Measurements from ENCODE around the gene FJX1.

The FJX1 gene, protein sequence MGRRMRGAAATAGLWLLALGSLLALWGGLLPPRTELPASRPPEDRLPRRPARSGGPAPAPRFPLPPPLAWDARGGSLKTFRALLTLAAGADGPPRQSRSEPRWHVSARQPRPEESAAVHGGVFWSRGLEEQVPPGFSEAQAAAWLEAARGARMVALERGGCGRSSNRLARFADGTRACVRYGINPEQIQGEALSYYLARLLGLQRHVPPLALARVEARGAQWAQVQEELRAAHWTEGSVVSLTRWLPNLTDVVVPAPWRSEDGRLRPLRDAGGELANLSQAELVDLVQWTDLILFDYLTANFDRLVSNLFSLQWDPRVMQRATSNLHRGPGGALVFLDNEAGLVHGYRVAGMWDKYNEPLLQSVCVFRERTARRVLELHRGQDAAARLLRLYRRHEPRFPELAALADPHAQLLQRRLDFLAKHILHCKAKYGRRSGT

DNA sequence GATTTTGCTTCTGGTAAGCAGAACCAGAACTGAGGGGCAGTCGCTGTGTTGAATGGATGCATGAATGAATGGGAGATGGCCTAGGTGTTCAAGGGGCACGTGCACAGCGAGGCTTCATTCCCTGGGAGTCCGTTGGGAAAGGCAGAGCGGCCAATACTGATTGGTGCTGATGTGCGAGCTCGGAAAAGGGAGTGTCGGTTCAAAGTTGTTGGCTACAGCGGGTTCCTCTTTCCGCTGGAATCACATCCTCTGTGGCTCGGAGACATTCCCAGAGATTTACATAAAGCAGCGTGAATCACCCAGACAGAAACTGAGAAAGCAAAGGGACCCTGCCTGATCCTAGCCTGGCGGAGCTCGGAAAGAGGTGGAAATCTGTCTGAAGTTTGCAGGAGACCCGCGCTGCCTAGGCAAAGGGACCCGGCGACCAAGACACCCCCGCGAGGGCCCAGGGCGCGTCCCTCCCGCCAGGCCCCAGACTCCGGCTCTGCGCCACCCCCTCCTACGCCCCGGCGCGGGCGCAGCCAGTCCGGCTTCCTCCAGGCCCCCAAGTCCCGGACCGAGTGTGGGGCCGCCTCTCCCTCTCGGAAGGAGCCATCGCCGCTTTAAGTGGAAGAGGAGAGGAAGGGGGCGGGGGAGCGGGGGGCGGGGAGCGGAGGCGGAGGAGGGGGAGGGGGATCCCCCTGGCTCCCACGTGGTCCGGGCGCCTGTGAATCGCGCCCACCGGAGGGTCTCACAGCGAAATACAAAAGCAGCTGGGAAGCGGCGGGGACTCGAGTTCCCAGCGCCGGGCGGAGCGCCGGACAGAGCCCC, at the start of gene FJX1:
Gene FJX1 (plus strand): TSS at position 774 of the 810 bp plus-strand sequence. CDS start 177 bp downstream, outside the sequence.
- DNase-seq (ENCODE audit: low spot score), result peak; percentile 93

DNA sequence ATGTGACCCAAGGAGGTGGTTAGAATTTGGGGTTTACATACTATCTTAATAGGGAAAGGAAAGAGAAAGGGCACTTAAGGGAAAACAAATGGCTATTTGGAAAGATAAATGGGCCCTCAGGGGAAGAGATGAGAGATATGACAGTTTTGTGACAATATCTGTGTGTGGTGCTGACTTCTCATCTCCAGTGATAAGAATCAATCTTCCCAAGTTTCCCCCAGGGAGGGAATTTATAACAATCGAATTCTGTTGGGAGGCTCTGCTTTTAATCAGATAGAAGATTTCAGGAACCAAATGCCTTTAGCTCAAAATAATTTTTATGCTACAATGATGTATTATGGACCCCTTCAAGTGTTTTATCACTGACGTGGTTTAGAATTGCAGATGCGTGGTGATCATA, 46.6 kb upstream of the FJX1 start:
- DNase-seq (ENCODE audit: low spot score), result no peak

GRCh38 chr11:35579557-35580396, 38.5 kb upstream of the FJX1 start:
- DNase-seq (ENCODE audit: low spot score), result peak; percentile 84

DNA sequence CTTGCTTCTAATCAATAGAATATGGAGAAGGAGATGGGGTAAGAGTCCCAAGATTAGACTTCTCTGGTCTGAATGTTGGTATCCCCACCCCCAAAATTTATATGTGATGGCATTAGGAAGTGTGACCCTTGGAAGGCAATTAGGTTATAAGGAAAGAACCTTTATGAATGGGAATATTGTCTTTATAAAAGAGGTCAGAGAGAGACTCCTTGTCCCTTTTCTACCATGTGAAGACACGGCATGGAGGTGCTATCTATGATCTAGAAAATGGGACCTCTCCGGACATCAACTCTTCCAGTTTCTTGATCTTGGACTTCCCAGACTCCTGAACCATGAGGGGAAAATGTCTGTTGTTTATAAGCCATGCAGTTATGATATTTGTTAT, 37.9 kb upstream of the FJX1 start:
- DNase-seq (ENCODE audit: low spot score), result no peak

DNA sequence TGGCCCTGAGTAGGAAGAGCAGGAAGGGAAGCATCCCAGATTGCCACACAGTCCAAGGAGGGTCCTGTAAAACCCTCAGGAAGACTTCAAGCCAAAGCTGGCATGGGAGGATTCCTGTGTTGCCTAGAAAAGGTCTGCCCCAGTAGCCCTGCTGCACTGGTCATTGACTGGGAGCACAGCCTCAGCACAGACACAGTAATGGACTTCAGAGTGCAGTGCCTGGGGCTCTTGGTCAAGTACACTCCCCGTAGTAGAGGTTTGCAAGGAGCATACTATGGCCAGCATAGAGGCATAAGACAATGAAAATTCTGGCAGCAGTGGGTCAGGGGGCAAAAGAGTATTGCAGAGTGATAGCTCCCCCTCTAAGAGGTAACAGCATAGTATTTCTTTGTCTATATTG, 36.2 kb upstream of the FJX1 start:
- no peak for DNase-seq (ENCODE audit: low spot score)

DNA sequence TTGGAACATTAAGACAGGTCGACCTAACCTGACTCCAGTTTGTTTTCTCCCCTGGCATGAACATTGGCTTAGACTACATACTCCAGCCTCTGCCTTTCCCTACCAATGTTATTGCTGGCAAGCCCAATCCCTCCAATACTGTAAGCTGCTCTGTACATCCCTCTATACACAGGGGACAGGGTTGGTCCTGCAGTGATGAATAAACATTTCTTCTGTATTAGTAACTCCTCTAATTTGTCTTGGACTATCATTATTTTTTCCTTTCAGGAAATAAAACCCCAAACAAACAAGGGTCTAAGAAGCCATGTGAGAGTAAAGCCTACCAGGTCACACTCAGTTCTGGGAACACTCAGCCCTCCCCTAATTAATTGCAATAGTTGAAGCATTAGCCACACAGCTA, 35.1 kb upstream of the FJX1 start:
- no peak for DNase-seq (ENCODE audit: low spot score)

GRCh38 chr11:35583843-35584242, 34.4 kb upstream of the FJX1 start:
- DNase-seq (ENCODE audit: low spot score), result no peak

- peak; percentile 58 for DNase-seq (ENCODE audit: low spot score)
Observed at GRCh38 chr11:35584321-35584720, 33.9 kb upstream of the FJX1 start.

DNA sequence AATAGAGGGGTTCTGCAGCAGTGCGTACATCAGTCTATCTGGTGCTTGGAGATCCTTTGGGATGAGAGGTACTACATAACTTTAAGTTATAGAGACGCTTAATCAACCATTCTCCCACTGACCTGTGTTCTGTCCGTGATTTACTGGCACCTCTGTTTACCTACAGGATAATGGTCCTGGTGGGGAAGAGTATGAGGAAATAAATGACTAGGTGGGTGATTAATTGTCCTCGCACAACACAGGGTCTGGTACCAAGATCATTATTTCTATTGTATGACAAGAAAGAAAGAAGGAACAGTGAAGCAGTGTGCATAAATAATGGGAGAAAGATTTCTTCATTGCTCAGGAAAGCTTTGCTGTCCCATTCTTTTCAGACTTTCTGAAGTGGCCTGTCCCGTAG, 32.8 kb upstream of the FJX1 start:
- no peak for DNase-seq (ENCODE audit: low spot score)

GRCh38 chr11:35586222-35586621, 32.0 kb upstream of the FJX1 start:
- no peak for DNase-seq (ENCODE audit: low spot score)

DNA sequence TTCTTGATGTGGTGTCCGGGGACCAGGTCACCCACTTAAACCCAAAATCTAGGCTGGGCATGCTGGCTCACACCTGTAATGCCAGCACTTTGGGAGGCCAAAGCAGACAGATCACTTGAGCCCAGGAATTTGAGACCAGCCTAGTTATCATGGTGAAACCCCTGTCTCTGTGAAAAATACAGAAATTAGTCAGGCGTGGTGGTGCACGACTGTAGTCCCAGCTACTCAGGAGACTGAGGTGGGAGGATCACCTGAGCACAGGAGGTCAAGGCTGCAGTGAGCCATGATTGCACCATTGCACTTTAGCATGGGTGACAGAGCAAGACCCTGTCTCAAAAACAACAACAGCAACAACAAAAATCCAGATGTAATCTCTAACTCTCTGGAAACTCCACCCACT, 30.3 kb upstream of the FJX1 start:
- no peak for DNase-seq (ENCODE audit: low spot score)

DNA sequence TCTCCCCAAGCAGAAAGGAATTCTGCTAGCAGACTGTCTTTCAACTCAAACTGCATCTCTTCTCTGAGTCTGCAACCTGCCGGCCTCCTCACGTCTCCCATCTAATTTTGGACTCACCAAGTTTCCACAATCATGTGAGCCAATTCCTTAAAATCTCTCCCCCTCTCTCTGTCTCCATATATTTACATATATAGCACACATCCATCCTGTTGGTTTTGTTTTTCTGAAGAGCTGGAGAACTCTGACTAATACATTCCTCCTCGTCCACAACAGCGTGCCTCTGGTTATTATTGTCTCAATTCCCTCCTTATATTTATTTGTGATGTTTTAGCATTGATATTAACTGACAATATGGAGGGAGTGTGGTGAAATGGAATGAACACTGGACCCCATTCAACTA, 29.6 kb upstream of the FJX1 start:
- no peak for DNase-seq (ENCODE audit: low spot score)

- no peak for DNase-seq (ENCODE audit: low spot score)
Observed at GRCh38 chr11:35589281-35589680, 29.0 kb upstream of the FJX1 start.

GRCh38 chr11:35590412-35590811, 27.8 kb upstream of the FJX1 start:
- DNase-seq (ENCODE audit: low spot score), result no peak

- no peak for DNase-seq (ENCODE audit: low spot score)
Observed at GRCh38 chr11:35593143-35593542, 25.1 kb upstream of the FJX1 start.

DNA sequence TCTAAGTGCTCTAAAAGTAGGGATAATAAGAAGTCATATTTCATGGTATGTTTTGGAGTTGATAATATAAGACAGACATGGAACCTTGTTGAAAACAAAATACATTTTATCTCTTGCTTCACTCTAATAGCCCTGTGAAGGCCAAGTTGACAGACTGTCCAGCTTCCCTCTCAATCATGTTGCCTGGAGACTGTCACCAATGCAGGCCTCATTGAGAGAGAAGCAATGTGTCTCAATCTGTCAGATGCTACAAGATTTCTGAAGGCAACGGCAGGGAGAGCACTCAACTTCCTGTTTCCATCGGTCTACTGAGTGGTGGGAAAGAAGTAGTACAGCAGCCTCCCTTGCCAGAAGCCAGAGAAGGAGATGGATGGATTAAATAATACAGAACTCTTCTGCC, 23.6 kb upstream of the FJX1 start:
- no peak for DNase-seq (ENCODE audit: low spot score)

GRCh38 chr11:35598254-35599125, 19.8 kb upstream of the FJX1 start:
- no peak for DNase-seq (ENCODE audit: low spot score)

DNA sequence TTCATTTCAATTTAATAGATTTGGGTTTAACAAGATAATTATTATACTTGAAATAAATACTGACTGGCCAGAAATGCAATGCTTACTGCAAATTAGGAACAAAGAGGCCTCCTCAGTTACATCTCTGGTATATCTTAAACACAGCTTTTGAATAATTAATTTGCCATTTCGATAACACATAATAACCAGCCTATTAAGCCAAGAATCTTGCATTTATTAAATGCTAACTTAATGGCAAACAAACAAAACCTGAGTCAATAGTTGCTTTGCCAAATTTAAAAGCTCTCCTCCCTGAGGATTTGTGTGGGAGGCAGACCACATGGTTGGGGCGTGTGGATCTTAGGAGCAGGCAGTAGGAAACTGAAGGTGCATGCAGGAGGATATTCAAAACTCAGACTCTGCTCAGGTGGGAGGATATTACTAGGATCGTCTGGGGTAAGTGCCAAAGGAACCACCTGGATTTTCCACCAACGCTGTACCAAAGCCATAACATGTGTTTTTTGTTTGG, 17.9 kb upstream of the FJX1 start:
- no peak for DNase-seq (ENCODE audit: low spot score)

GRCh38 chr11:35602160-35602793, 16.0 kb upstream of the FJX1 start:
- no peak for DNase-seq (ENCODE audit: low spot score)

DNA sequence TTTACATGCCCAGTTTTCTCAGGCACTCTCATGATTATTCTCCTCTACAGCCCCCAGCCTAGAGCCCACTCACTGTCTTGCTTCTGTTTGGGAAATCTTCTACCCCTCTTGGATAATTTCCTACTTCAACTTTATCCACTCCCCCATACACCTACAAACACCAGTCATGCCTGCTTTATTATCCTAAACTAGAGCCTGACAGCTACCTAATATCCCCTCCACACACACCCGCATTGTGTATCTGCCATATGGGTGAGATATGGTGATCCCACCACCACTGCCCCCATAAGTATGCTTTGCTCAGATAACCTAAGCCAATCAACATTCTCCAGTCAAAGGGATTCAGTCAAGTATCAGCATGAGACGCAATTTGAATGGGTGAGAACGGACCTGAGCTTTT, 15.3 kb upstream of the FJX1 start:
- DNase-seq (ENCODE audit: low spot score), result no peak

DNA sequence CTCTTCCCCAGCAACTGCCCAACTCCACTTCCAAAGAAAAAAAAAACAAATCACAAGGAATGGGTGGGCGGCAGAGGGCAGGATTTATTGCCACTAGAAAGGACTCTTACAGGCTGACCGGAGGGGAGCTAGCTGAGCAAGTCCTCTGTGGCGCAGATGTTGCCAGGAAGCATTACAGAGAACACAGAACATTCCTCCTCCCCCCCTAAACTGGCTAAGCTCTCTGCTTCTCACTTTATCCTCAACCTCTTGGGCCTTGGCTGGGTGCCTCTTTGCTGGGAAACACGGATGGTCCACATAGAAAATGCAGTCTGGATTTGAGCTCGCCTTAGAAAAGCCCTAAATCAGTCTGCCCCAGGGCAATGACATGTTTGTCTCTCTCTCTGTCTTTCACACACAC, 12.6 kb upstream of the FJX1 start:
- no peak for DNase-seq (ENCODE audit: low spot score)
